GM10266 (cell line): ENCODE measurements around the gene HERC5.
"Not testable (repeated sequence)": the region's sequence is repeated elsewhere in the genome, so short reads cannot be mapped to it uniquely, and the experiment has no call there.

ENCODE experiments used
- DNase-seq: peaks from one replicate; pipeline ENCODE4 v3.0.0; 2012; ENCODE audit errors: extremely low spot score
- TF ChIP-seq, protein P1 (sequence below): IDR thresholded peaks from 2 replicates; pipeline ENCODE4 v1.5.1; 2012; ENCODE audit warnings: mild to moderate bottlenecking, low read depth; ENCODE audit not compliant: control insufficient read depth, insufficient read depth; ENCODE audit errors: missing control alignments

The HERC5 gene

DNA sequence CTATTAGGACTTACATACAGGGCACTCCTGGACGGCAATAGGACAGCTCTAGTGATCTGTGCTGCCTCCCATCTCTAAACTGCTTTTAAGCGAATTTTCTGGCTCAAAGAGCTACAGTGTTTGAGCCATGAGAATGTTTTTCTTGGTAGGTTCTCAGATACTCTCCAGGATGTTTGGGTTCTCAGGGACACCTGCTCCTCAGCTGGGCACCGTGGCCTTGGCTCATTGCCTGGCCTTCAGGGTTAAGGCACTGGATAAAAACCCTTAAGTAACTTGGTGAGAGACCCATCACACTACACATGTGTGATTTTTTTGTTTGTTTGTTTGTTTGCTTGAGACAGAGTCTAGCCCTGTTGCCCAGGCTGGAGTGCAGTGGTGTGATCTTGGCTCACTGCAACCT is 38.5 kb upstream of the HERC5 start:
- TF ChIP-seq, protein P1, sequence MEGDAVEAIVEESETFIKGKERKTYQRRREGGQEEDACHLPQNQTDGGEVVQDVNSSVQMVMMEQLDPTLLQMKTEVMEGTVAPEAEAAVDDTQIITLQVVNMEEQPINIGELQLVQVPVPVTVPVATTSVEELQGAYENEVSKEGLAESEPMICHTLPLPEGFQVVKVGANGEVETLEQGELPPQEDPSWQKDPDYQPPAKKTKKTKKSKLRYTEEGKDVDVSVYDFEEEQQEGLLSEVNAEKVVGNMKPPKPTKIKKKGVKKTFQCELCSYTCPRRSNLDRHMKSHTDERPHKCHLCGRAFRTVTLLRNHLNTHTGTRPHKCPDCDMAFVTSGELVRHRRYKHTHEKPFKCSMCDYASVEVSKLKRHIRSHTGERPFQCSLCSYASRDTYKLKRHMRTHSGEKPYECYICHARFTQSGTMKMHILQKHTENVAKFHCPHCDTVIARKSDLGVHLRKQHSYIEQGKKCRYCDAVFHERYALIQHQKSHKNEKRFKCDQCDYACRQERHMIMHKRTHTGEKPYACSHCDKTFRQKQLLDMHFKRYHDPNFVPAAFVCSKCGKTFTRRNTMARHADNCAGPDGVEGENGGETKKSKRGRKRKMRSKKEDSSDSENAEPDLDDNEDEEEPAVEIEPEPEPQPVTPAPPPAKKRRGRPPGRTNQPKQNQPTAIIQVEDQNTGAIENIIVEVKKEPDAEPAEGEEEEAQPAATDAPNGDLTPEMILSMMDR = no peak

DNA sequence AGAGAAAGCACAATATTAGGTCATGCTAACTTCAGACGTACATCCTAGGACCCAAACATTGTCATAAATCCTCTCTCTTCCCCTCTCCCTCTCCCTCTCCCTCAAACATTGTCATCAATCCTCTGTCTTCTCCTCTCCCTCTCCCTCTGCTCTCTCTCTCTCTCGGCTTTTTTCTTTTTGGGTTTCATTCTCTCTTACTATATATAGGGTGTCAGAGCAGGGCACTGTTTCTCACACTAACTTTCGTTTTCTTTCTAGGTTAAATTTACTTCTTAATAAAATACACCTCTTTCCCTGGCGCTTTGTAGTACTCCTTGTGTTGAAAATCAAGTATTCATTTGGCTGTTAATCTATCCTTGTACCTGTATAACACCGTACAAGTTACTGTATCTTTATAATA is 37.0 kb upstream of the HERC5 start:
- no peak for DNase-seq
- TF ChIP-seq, protein P1 = no peak

More for the DNA sequence above, 38.5 kb upstream of the HERC5 start:
- DNase-seq = no peak

DNA sequence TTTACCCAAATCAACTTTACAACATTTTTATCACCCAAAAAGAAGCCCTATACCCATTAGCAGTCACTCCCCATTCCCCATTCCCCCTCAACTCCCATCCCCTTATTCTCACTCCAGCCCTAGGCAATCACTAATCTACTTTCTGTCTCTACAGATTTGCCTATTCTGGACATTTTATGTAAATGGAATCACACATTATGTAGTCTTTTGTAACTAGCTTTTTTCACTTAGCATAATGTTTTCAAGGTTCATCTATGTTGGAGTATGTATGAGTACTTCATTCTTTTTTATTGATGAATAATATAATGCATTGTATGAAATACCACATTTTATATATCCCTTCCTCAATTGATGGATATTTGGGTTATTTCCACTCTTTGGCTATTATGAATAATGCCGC is 36.1 kb upstream of the HERC5 start:
- TF ChIP-seq, protein P1 = no peak
- no peak for DNase-seq

DNA sequence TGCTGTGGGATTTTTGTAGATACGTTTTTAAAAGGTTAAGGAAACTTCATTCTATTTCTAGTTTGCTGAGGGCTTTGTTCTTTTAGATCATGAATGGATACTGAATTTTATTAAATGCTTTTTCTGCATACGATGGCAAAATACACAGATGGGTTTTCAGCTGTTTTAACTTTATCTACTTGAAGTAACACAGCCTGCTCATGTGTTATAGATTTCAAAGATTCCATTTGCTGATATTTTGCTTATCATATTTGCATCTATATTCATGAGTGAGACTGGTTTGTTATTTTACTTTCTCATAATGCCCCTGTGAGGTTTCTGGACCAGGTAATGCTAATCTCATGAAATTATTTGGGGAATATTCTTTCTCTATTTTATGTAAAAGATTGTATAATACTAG is 34.5 kb upstream of the HERC5 start:
- DNase-seq = no peak

DNA sequence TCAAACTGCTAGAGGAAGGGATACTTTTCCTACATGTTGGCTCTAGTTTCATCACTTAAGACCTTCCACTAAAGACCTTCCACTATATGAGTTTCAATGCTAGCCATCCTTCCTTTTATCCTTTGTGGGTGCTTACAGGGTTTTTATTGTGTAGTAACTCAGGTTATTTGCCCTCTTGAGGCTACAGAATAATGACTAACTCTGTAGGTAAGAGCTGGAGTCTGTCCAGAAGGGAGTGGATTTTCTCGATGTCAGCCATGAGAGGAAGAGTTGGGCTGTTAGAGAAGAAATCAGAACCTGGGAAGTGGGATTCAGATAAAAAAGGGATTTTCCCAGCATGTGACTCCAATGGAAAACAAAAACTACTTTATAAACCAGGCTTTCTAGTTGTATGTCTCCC is 27.5 kb upstream of the HERC5 start:
- TF ChIP-seq, protein P1 = no peak
- no peak for DNase-seq

More for the DNA sequence above, 34.5 kb upstream of the HERC5 start:
- TF ChIP-seq, protein P1 = no peak

DNA sequence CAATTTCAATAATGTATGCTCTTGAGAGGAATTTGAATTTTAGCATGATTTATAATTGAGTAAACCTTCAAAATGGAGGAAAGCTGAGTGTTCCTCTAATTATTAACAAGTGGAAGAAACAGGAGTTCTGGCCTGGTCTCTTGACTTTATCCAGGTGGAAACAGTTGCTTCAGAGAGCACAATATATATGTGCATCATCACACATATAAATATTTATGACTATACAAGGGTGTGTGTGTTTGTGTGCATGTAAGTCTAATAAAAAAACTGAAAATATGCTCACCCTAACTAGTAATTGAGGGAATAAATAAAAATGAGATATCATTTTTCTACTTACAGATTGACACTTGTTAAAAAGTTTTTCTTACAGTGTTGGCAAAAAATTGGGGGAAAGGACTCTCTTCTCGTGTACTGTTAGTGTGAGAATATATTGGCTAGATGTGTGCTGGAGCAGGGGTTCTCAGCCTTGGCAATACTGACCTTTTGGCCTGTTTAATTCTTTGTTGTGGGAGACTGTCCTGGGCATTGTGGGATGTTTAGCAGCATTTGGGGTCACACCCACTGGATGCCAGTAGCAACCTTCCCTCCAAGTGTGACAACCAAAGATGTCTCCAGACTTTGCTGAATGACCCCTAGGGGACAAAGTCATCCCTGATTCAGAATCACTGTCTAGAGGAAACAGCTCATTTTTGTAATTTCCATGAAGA is 20.8 kb upstream of the HERC5 start:
- TF ChIP-seq, protein P1 = no peak
- no peak for DNase-seq

DNA sequence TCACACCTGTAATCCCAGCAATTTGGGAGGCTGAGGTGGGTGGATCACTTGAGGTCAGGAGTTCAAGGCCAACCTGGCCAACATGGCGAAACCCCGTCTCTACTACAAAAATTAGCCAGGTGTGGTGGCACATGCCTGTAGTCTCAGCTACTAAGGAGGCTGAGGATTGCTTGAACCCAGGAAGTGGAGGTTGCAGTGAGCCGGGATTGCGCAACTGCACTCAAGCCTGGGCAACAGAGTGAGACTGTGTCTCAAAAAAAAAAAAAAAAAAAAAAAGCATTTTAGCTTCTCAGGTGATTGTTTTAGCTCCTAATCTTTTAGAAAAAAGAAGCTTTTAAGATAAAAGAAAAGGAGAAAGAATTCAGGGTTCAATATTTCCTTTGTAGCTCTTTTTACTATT is 19.0 kb upstream of the HERC5 start:
- DNase-seq = not testable (repeated sequence)
